ENCODE measurements around the gene UNC5CL. TPM values are rescaled to one million over a fixed set of nuclear protein-coding genes. Genes with fewer than 3 reads are reported as not detected.

The UNC5CL gene
- total RNA-seq, 2 experiments from 2014 or later: 0.49 to 0.85 TPM

- no peaks in the 10 kb centered on the region for H3K9me3 ChIP-seq (ENCODE audit: low read length)
- peaks cover 46% of the 10 kb centered on the region for H3K4me1 ChIP-seq (ENCODE audit: insufficient read depth, low read length, poor library complexity, severe bottlenecking)
- no TSS peak for BruUV-seq (replicated peaks)
- H3K4me2 ChIP-seq (ENCODE audit: low read length): peak within 1 kb of the TSS; percentile 97
- peak within 1 kb of the TSS; percentile 97 for H3K4me3 ChIP-seq (ENCODE audit: low read depth, low read length, poor library complexity, severe bottlenecking)
- TF ChIP-seq EZH2phosphoT487 (IDR thresholded peaks at IDR 0.05; ENCODE audit: borderline replicate concordance, low read depth, low read length) (no peak), CTCF (conservative IDR thresholded peaks at IDR 0.05; ENCODE audit: low read length) (no peak)
- peaks cover 63% of the 10 kb centered on the region for H3K79me2 ChIP-seq (ENCODE audit: insufficient read depth, low read depth, low read length)
- CTCF ChIA-PET (ENCODE audit: unreplicated experiment): no interaction called here
- peaks cover 64% of the 10 kb centered on the region for H3K36me3 ChIP-seq (ENCODE audit: insufficient read depth, low read length)
- POLR2A ChIA-PET: interaction anchor here (0.7 to 2.6 kb wide), 4 partner anchors 10 to 128 kb away, joined by 3 to 13 read pairs (median 6); partner anchors contain the start of genes APOBEC2 and TREML2
- peaks cover 24% of the 10 kb centered on the region; the same call in 1 of the 2 replicates for H4K20me1 ChIP-seq (ENCODE audit: insufficient read depth, low read length)
- no peak for DNase-seq (ENCODE audit: low spot score)
- H2AFZ ChIP-seq (ENCODE audit: low read length): peak within 1 kb of the TSS; percentile 75; the same call in 1 of the 2 replicates
- intact Hi-C loops (cut with micrococcal nuclease; ENCODE audit: unreplicated experiment): loop anchor here (2.0 to 5.0 kb wide), 5 partner anchors 110 to 659 kb away; partner anchors contain the start of genes FOXP4 and TREML2
- H3K27ac ChIP-seq (ENCODE audit: low read depth, low read length, poor library complexity, severe bottlenecking): peak within 1 kb of the TSS; percentile 92
- no peaks in the 10 kb centered on the region for H3K9me2 ChIP-seq (ENCODE audit: insufficient read depth, low read length)
These were observed 33.8 kb upstream of the UNC5CL start, which contains the start of gene NFYA for GRCh38 chr6:41072836-41073202. Gene NFYA (plus strand): TSS chr6:41072974. CDS start chr6:41079090, 6,116 bp downstream.

- no TSS peak for BruUV-seq (replicated peaks)
- Histone ChIP-seq H4K20me1 (ENCODE audit: insufficient read depth, low read length) (peaks cover 24% of the 10 kb centered on the region; the same call in 1 of the 2 replicates), H3K27ac (ENCODE audit: low read depth, low read length, poor library complexity, severe bottlenecking) (peak within 1 kb of the TSS; percentile 92), H3K9me3 (ENCODE audit: low read length) (no peaks in the 10 kb centered on the region), H3K4me2 (ENCODE audit: low read length) (peak within 1 kb of the TSS; percentile 97), H2AFZ (ENCODE audit: low read length) (peak within 1 kb of the TSS; percentile 75), H3K36me3 (ENCODE audit: insufficient read depth, low read length) (peaks cover 63% of the 10 kb centered on the region), H3K4me1 (ENCODE audit: insufficient read depth, low read length, poor library complexity, severe bottlenecking) (peaks cover 40% of the 10 kb centered on the region), H3K9me2 (ENCODE audit: insufficient read depth, low read length) (no peaks in the 10 kb centered on the region), H3K4me3 (ENCODE audit: low read depth, low read length, poor library complexity, severe bottlenecking) (peak within 1 kb of the TSS; percentile 97), H3K79me2 (ENCODE audit: insufficient read depth, low read depth, low read length) (peaks cover 57% of the 10 kb centered on the region)
- peak; percentile 99 for DNase-seq (ENCODE audit: low spot score)
- CTCF ChIA-PET (ENCODE audit: unreplicated experiment): interaction anchor here (1.4 kb wide), 1 partner anchor 17 kb away, joined by 4 read pairs; no protein-coding TSS in a partner anchor
- POLR2A ChIA-PET: interaction anchor here (0.6 to 2.6 kb wide), 6 partner anchors 10 to 205 kb away, joined by 3 to 13 read pairs (median 4); partner anchors contain the start of genes APOBEC2 and TREML2
- 0 out of 2 replicates have a peak, but pooled peaks have one; percentile 1 for TF ChIP-seq CTCF (conservative IDR thresholded peaks at IDR 0.05; ENCODE audit: low read length)
- no peak for TF ChIP-seq EZH2phosphoT487 (IDR thresholded peaks at IDR 0.05; ENCODE audit: borderline replicate concordance, low read depth, low read length)
- intact Hi-C loops (cut with micrococcal nuclease; ENCODE audit: unreplicated experiment): loop anchor here (2.0 to 5.0 kb wide), 5 partner anchors 111 to 660 kb away; partner anchors contain the start of genes FOXP4 and TREML2
These were observed 33.2 kb upstream of the UNC5CL start, which contains the start of gene OARD1 for GRCh38 chr6:41071923-41072835. Gene OARD1 (minus strand): TSS chr6:41072356. CDS start chr6:41071634, 722 bp downstream.

All from OCI-LY7 (cell line).